Kidney capillary endothelial cell (primary cell): ENCODE data around the gene PTPRD.

Experiments used
- DNase-seq: peaks from one replicate; pipeline ENCODE4 v3.0.0-alpha.2; 2018; ENCODE audit warnings: low spot score

PTPRD gene

GRCh38 chr9:8637626-8638025 is 1975.2 kb downstream of the PTPRD start:
- no peak for DNase-seq

- DNase-seq, result no peak
Measured at GRCh38 chr9:8633784-8634183, 1979.0 kb downstream of the PTPRD start.

GRCh38 chr9:8632493-8632892 is 1980.3 kb downstream of the PTPRD start:
- DNase-seq, result no peak

- no peak for DNase-seq
Measured at GRCh38 chr9:8628791-8629190, 1984.0 kb downstream of the PTPRD start.

GRCh38 chr9:8627976-8628679 is 1984.7 kb downstream of the PTPRD start:
- DNase-seq, result no peak

GRCh38 chr9:8622871-8623270 is 1989.9 kb downstream of the PTPRD start:
- DNase-seq, result no peak

- DNase-seq, result no peak
Measured at GRCh38 chr9:8622222-8622802, 1990.5 kb downstream of the PTPRD start.

GRCh38 chr9:8621416-8621815 is 1991.4 kb downstream of the PTPRD start:
- no peak for DNase-seq

- no peak for DNase-seq
Measured at GRCh38 chr9:8616414-8616813, 1996.4 kb downstream of the PTPRD start.

- no peak for DNase-seq
Measured at GRCh38 chr9:8614926-8615440, 1997.8 kb downstream of the PTPRD start.

GRCh38 chr9:8613346-8613825 is 1999.4 kb downstream of the PTPRD start:
- DNase-seq, result no peak

- no peak for DNase-seq
Measured at GRCh38 chr9:8611153-8611552, 2001.6 kb downstream of the PTPRD start.

- DNase-seq, result no peak
Measured at GRCh38 chr9:8610256-8610655, 2002.5 kb downstream of the PTPRD start.

- DNase-seq, result no peak
Measured at GRCh38 chr9:8605096-8605495, 2007.7 kb downstream of the PTPRD start.

GRCh38 chr9:8604201-8604600 is 2008.6 kb downstream of the PTPRD start:
- DNase-seq, result no peak

GRCh38 chr9:8600914-8601680 is 2011.7 kb downstream of the PTPRD start:
- no peak for DNase-seq

GRCh38 chr9:8599937-8600336 is 2012.9 kb downstream of the PTPRD start:
- DNase-seq, result no peak

GRCh38 chr9:8589476-8589875 is 2023.3 kb downstream of the PTPRD start:
- no peak for DNase-seq

GRCh38 chr9:8585036-8585435 is 2027.8 kb downstream of the PTPRD start:
- DNase-seq, result no peak

- no peak for DNase-seq
Measured at GRCh38 chr9:8579661-8580060, 2033.1 kb downstream of the PTPRD start.

- DNase-seq, result no peak
Measured at GRCh38 chr9:8576741-8577140, 2036.1 kb downstream of the PTPRD start.

- DNase-seq, result no peak
Measured at GRCh38 chr9:8574846-8575245, 2038.0 kb downstream of the PTPRD start.

GRCh38 chr9:8572209-8572608 is 2040.6 kb downstream of the PTPRD start:
- DNase-seq, result no peak
